ENCODE results near the gene SUGCT. TPM values are rescaled to one million over a fixed set of nuclear protein-coding genes. Genes with fewer than 3 reads are reported as not detected.

The SUGCT gene
- total and polyA plus RNA-seq, 9 of the 15 experiments (the other 6 are each of a cell fraction or from before 2014, with no cell fraction given): 0.58 to 2.5 (median 1.4) TPM

GRCh38 chr7:40248681-40249080 lies 113.9 kb downstream of the SUGCT start:
- Histone ChIP-seq H3K79me2 (ENCODE audit: control insufficient read depth, insufficient read depth, low read length) (no peaks in the 10 kb centered on the region), H4K20me1 (replicated peaks; ENCODE audit: control insufficient read depth, insufficient read depth, low read length) (no peaks in the 10 kb centered on the region; the same call in 1 of the 2 replicates), H3K9ac (ENCODE audit: insufficient read depth in 1 of 2, low read depth in 2 of 2, low read length in 2 of 2) (no peak overlapping the region), H3K27ac (ENCODE audit: extremely low read depth, low read depth, low read length) (no peak overlapping the region), H3K27me3 (ENCODE audit: control insufficient read depth in 2 of 2, insufficient read depth in 2 of 2, low read length in 2 of 2) (no peaks in the 10 kb centered on the region; a peak in 1 of 5 replicates), H2AFZ (ENCODE audit: low read depth, low read length) (no peak overlapping the region), H3K4me3 (no peak overlapping the region), H3K9me3 (replicated peaks; ENCODE audit: control insufficient read depth, insufficient read depth, low read depth, low read length) (no peaks in the 10 kb centered on the region), H3K9me1 (ENCODE audit: control insufficient read depth, insufficient read depth, low read length) (no peaks in the 10 kb centered on the region), H3K4me2 (ENCODE audit: insufficient read depth, low read length) (no peak overlapping the region), H3K36me3 (ENCODE audit: control insufficient read depth, insufficient read depth, low read length) (no peaks in the 10 kb centered on the region), H3K4me1 (replicated peaks in 1 of 2; ENCODE audit: control insufficient read depth in 2 of 2, insufficient read depth in 2 of 2, low read length in 2 of 2) (no peaks in the 10 kb centered on the region)
- intact Hi-C loops (cut with micrococcal nuclease): no loop called here
- no peak for DNase-seq (ENCODE audit: extremely low read depth in 1 of 4, low spot score in 3 of 4)
- POLR2A ChIA-PET: no interaction called here
- WGBS (ENCODE audit: insufficient coverage, low coverage, missing lambda C conversion rate): 66% methylated on average over 8 of the region's 8 CpGs
- ATAC-seq: no peak
- no peak for FAIRE-seq
- in situ Hi-C loops (cut with MboI): no loop called here
- CTCF ChIA-PET (ENCODE audit: low intra/inter-chr PET ratio): no interaction called here
- no TSS peak for BruUV-seq (replicated peaks)
- no peak for TF ChIP-seq BRCA1 (IDR thresholded peaks at IDR 0.05)
- no peak for TF ChIP-seq BRCA1 (CRISPR knock-in tag; IDR thresholded peaks at IDR 0.05)
- no peak for TF ChIP-seq CBFA2T2 (conservative IDR thresholded peaks at IDR 0.05)
- no peak for TF ChIP-seq KHSRP (IDR thresholded peaks at IDR 0.05)
- TF ChIP-seq HBP1 (CRISPR knock-in tag; IDR thresholded peaks at IDR 0.05): no peak
- TF ChIP-seq RNF219 (CRISPR knock-in tag; IDR thresholded peaks at IDR 0.05): no peak
- no peak for TF ChIP-seq IRF1 (CRISPR knock-in tag; IDR thresholded peaks at IDR 0.05; ENCODE audit: borderline replicate concordance)
- no peak for TF ChIP-seq MCM7 (IDR thresholded peaks at IDR 0.05)
- no peak for TF ChIP-seq NFXL1 (CRISPR knock-in tag; IDR thresholded peaks at IDR 0.05)
- TF ChIP-seq CBFB (CRISPR knock-in tag; IDR thresholded peaks at IDR 0.05): no peak
- TF ChIP-seq ZNF212 (CRISPR knock-in tag; IDR thresholded peaks at IDR 0.05): no peak
- no peak for TF ChIP-seq ZNF57 (CRISPR knock-in tag; IDR thresholded peaks at IDR 0.05)

Measured in K562 (cell line).